NT2/D1 (cell line): ENCODE measurements around the gene PGAP3.

Experiments used
- SUZ12 ChIP-seq: IDR thresholded peaks from 2 replicates; pipeline ENCODE4 v1.6.1; 2011; ENCODE audit not compliant: insufficient read length, insufficient read depth; ENCODE audit errors: extremely low read depth
- YY1 ChIP-seq: IDR thresholded peaks from 2 replicates; pipeline ENCODE4 v1.6.1; 2011; ENCODE audit not compliant: insufficient read length, insufficient read depth
- ZNF274 ChIP-seq: IDR thresholded peaks from 2 replicates; pipeline ENCODE4 v1.6.1; 2011; ENCODE audit warnings: mild to moderate bottlenecking, low read depth, low read length

GRCh38 chr17:39627047-39627711 lies 60.7 kb downstream of the PGAP3 start:
- TF ChIP-seq ZNF274: no peak
- TF ChIP-seq YY1: no peak
- no peak for TF ChIP-seq SUZ12
